H1 (cell line): ENCODE measurements around the gene INPP4A. TPM values are rescaled to one million over a fixed set of nuclear protein-coding genes. Genes with fewer than 3 reads are reported as not detected.

Experiments
- CTCF ChIA-PET: fragments of 300-600 bp; sonication (Branson Sonifier 250); formaldehyde crosslinking; loops from one replicate; lab custom pipeline; 2021; ENCODE audit not compliant: partially characterized antibody; lab: Charles Lee
- POLR2A ChIA-PET: fragments of 300-600 bp; sonication (Branson Sonifier 250); formaldehyde crosslinking; loops from one replicate; lab custom pipeline; 2021; ENCODE audit warnings: inconsistent platforms; ENCODE audit not compliant: partially characterized antibody; lab: Charles Lee
- DNase-seq, 2 experiments: peaks; one replicate each; pipeline versions ENCODE4 v3.0.0 to v3.0.0-alpha.2; 2010 to 2022; ENCODE audit warnings: low spot score in 2 of 2, low read depth in 1 of 2, mixed read lengths in 1 of 2
- FAIRE-seq: peaks from 2 replicates; lab custom pipeline; 2011; peaks lifted over from hg19 to GRCh38; lab: Jason Lieb, UNC
- H2AFZ ChIP-seq: 2 replicates; pipeline ENCODE4 v1.8.1; 2012; ENCODE audit warnings: low read length, inconsistent platforms
- H2AK5ac ChIP-seq: 2 replicates; pipeline ENCODE4 v1.6.1; 2013; ENCODE audit warnings: low read depth, low read length
- H2BK120ac ChIP-seq: replicated peaks from 2 replicates; pipeline ENCODE3; 2013; ENCODE audit warnings: low read depth, low read length, inconsistent platforms
- H2BK12ac ChIP-seq: 2 replicates; pipeline ENCODE4 v1.6.1; 2013; ENCODE audit warnings: low read depth, low read length
- H2BK15ac ChIP-seq: 2 replicates; pipeline ENCODE4 v1.6.1; 2013; ENCODE audit warnings: low read length
- H2BK20ac ChIP-seq: 2 replicates; pipeline ENCODE4 v1.6.1; 2013; ENCODE audit warnings: low read length
- H2BK5ac ChIP-seq: 2 replicates; pipeline ENCODE4 v1.6.1; 2013; ENCODE audit warnings: low read depth, low read length
- H3K14ac ChIP-seq: 2 replicates; pipeline ENCODE4 v1.6.1; 2013; ENCODE audit warnings: inconsistent platforms; ENCODE audit not compliant: insufficient read length
- H3K18ac ChIP-seq: 2 replicates; pipeline ENCODE4 v1.6.1; 2013; ENCODE audit warnings: low read length; ENCODE audit errors: extremely low read depth
- H3K23ac ChIP-seq: 2 replicates; pipeline ENCODE4 v1.6.1; 2013; ENCODE audit warnings: inconsistent platforms; ENCODE audit not compliant: insufficient read length
- H3K23me2 ChIP-seq: 2 replicates; pipeline ENCODE4 v1.6.1; 2013; ENCODE audit warnings: low read depth, low read length
- H3K27ac ChIP-seq: 2 replicates; pipeline ENCODE4 v1.6.1; 2011; ENCODE audit warnings: low read depth, low read length, inconsistent platforms
- H3K27me3 ChIP-seq, 4 experiments: replicated peaks in 1 of 4; 1 replicate in 1 of 4; 2 replicates in 3 of 4; pipeline versions ENCODE4 v1.6.1 to v1.8.1; 2011 to 2013; ENCODE audit warnings: low read length in 3 of 4, mild to moderate bottlenecking in 3 of 4, inconsistent platforms in 2 of 4, mixed read lengths in 2 of 4, moderate library complexity in 1 of 4; ENCODE audit not compliant: control insufficient read depth in 3 of 4, insufficient read depth in 3 of 4; ENCODE audit errors: extremely low read depth in 1 of 4
- H3K36me3 ChIP-seq, 4 experiments: 2 replicates each; pipeline versions ENCODE4 v1.6.1 to v1.8.1; 2011 to 2013; ENCODE audit warnings: mild to moderate bottlenecking in 4 of 4, low read length in 3 of 4, moderate library complexity in 2 of 4, control low read depth in 1 of 4, inconsistent platforms in 1 of 4; ENCODE audit not compliant: insufficient read depth in 4 of 4, control insufficient read depth in 2 of 4
- H3K4ac ChIP-seq: replicated peaks from 2 replicates; pipeline ENCODE3; 2013; ENCODE audit warnings: low read length, low read depth, mixed read lengths, inconsistent platforms; ENCODE audit not compliant: insufficient read length
- H3K4me1 ChIP-seq, 4 experiments: replicated peaks in 1 of 4; 1 replicate in 1 of 4; 2 replicates in 3 of 4; pipeline versions ENCODE4 v1.6.1 to v1.8.1; 2011 to 2013; ENCODE audit warnings: low read length in 3 of 4, inconsistent platforms in 2 of 4, mixed read lengths in 1 of 4; ENCODE audit not compliant: insufficient read depth in 4 of 4, control insufficient read depth in 3 of 4
- H3K4me2 ChIP-seq, 2 experiments: 2 replicates each; pipeline versions ENCODE4 v1.6.1 to v1.8.1; 2011 to 2013; ENCODE audit warnings: low read depth in 2 of 2, low read length in 2 of 2, control low read depth in 1 of 2, inconsistent platforms in 1 of 2, mild to moderate bottlenecking in 1 of 2; ENCODE audit not compliant: insufficient read depth in 1 of 2
- H3K4me3 ChIP-seq, 4 experiments: fragments of 200-600, 300-600 bp in 1 of 4; sonication (generic), shearing (Covaris generic), sonication (Bioruptor Twin) in 1 of 4; 2 replicates each; pipeline versions ENCODE4 v1.5.1 to v1.8.1; 2011 to 2016; ENCODE audit warnings: low read length in 4 of 4, low read depth in 3 of 4, control low read depth in 2 of 4, inconsistent platforms in 2 of 4, mild to moderate bottlenecking in 2 of 4, mixed read lengths in 1 of 4, moderate library complexity in 1 of 4; ENCODE audit not compliant: insufficient read depth in 2 of 4; ENCODE audit errors: extremely low read depth in 1 of 4
- H3K56ac ChIP-seq: replicated peaks from 2 replicates; pipeline ENCODE3; 2013; ENCODE audit warnings: low read depth, mild to moderate bottlenecking, mixed read lengths, low read length, inconsistent platforms; ENCODE audit not compliant: insufficient read length
- H3K79me1 ChIP-seq: 2 replicates; pipeline ENCODE4 v1.6.1; 2013; ENCODE audit warnings: low read depth, low read length, control low read depth
- H3K79me2 ChIP-seq, 2 experiments: 2 replicates each; pipeline versions ENCODE4 v1.6.1 to v1.8.1; 2012 to 2013; ENCODE audit warnings: low read length in 2 of 2, mild to moderate bottlenecking in 2 of 2, inconsistent platforms in 1 of 2; ENCODE audit not compliant: insufficient read depth in 2 of 2, control insufficient read depth in 1 of 2
- H3K9ac ChIP-seq, 4 experiments: replicated peaks in 1 of 4; 1 replicate in 1 of 4; 2 replicates in 3 of 4; pipeline versions ENCODE4 v1.6.1 to v1.8.1; 2011 to 2013; ENCODE audit warnings: low read depth in 3 of 4, low read length in 3 of 4, control low read depth in 2 of 4, mild to moderate bottlenecking in 2 of 4, moderate library complexity in 2 of 4, inconsistent platforms in 1 of 4; ENCODE audit errors: extremely low read depth in 1 of 4
- H3K9me3 ChIP-seq, 2 experiments: 2 replicates each; pipeline versions ENCODE4 v1.6.1 to v1.8.1; 2012 to 2013; ENCODE audit warnings: mild to moderate bottlenecking in 2 of 2, moderate library complexity in 2 of 2, control low read depth in 1 of 2, inconsistent platforms in 1 of 2, low read depth in 1 of 2, low read length in 1 of 2, mixed read lengths in 1 of 2; ENCODE audit not compliant: insufficient read depth in 2 of 2
- H4K20me1 ChIP-seq, 2 experiments: replicated peaks in 1 of 2; 2 replicates each; pipeline versions ENCODE3 to v1.8.1; 2011 to 2013; ENCODE audit warnings: inconsistent platforms in 2 of 2, low read length in 2 of 2, mild to moderate bottlenecking in 1 of 2; ENCODE audit not compliant: insufficient read depth in 2 of 2, control insufficient read depth in 1 of 2
- H4K5ac ChIP-seq: 2 replicates; pipeline ENCODE4 v1.6.1; 2013; ENCODE audit warnings: low read length, low read depth, mixed read lengths, inconsistent platforms; ENCODE audit not compliant: insufficient read length
- H4K8ac ChIP-seq: 2 replicates; pipeline ENCODE4 v1.8.0; 2013; ENCODE audit warnings: mild to moderate bottlenecking, moderate library complexity, low read length, inconsistent platforms; ENCODE audit not compliant: insufficient read depth; ENCODE audit errors: extremely low read depth
- H4K91ac ChIP-seq: replicated peaks from 2 replicates; pipeline ENCODE3; 2013; ENCODE audit warnings: low read length, mixed read lengths, inconsistent platforms; ENCODE audit not compliant: insufficient read length
- KDM1A ChIP-seq: fragments of 200-600, 300-600 bp; sonication (generic); IDR thresholded peaks from 2 replicates; pipeline ENCODE4 v1.7.1; 2016; ENCODE audit warnings: mild to moderate bottlenecking, low read length, borderline replicate concordance
- MAX ChIP-seq: IDR thresholded peaks from 2 replicates; pipeline ENCODE4 v1.6.1; 2012; ENCODE audit warnings: inconsistent platforms
- WGBS, 2 experiments: shearing (Covaris generic) in 1 of 2; methylation state at CpG; one replicate each; pipeline versions ENCODE4 v1.1.6 to v1.1.7; 2013 to 2015; ENCODE audit warnings: low lambda C conversion rate in 2 of 2, mixed read lengths in 2 of 2, inconsistent platforms in 1 of 2, low coverage in 1 of 2, missing lambda C conversion rate in 1 of 2; ENCODE audit not compliant: insufficient replicate concordance in 2 of 2, insufficient coverage in 1 of 2, insufficient read length in 1 of 2; ENCODE audit errors: extremely low coverage in 1 of 2, missing lambda C conversion rate in 1 of 2; 5-methylcytosine and 5-hydroxymethylcytosine counted together
- polyA plus RNA-seq, 7 experiments: library from polyadenylated mRNA; depleted of rRNA in 3 of 7; stranded (reverse) in 5 of 7; unstranded in 2 of 7; fragments of >200 nt in 5 of 7; fragments of 200-250 nt in 2 of 7; gene quantifications; 1 replicate in 5 of 7; 2 replicates in 1 of 7; 4 replicates in 1 of 7; pipeline versions ENCODE4 v1.2.1 to v1.2.3, GENCODE V29; 2011 to 2013; ENCODE audit warnings: missing spikeins in 2 of 7, mixed read lengths in 2 of 7
- total RNA-seq: library from RNA; stranded (reverse); fragmentation: NEBNext Ultra II Directional; extraction: Animal tissue kit (Norgen Biotek cat#: 25700); gene quantifications from 2 replicates; pipeline ENCODE4 v1.2.1, GENCODE V29; 2021

The INPP4A gene
- total and polyA plus RNA-seq, 2 of the 8 experiments (the other 6 are each of a cell fraction or from before 2014, with no cell fraction given) = 25.6 to 34.3 TPM

GRCh38 chr2:98453531-98453930, 8.9 kb downstream of the INPP4A start:
- Histone ChIP-seq H3K27me3 (no peaks in the 10 kb centered on the region), H3K14ac (no peak overlapping the region), H2AK5ac (no peak overlapping the region), H3K4me2 (no peak overlapping the region; a peak in 1 of 4 replicates), H3K27ac (0 out of 2 replicates have a peak overlapping the region, but pooled peaks have one; percentile 19), H4K91ac (peak overlapping the region; percentile 11), H2AFZ (no peak overlapping the region), H3K23me2 (no peaks in the 10 kb centered on the region), H3K9me3 (no peaks in the 10 kb centered on the region), H3K79me2 (peaks cover 15 to 95% of the 10 kb centered on the region in 2 experiments), H2BK120ac (no peak overlapping the region), H4K20me1 (peaks cover 4 to 22% of the 10 kb centered on the region in 2 experiments), H2BK15ac (no peak overlapping the region), H3K79me1 (peaks cover 22% of the 10 kb centered on the region), H3K36me3 (peaks cover 0 to 4% (median 0%) of the 10 kb centered on the region in 4 experiments; a peak in 1 of 8 replicates), H3K23ac (no peak overlapping the region), H4K5ac (no peak overlapping the region), H3K4me3 (no peak overlapping the region), H2BK20ac (peak overlapping the region; percentile 57; the same call in 1 of the 2 replicates), H2BK12ac (peak overlapping the region; percentile 82), H3K56ac (no peak overlapping the region), H3K4me1 (peaks cover 9 to 40% (median 26%) of the 10 kb centered on the region in 4 experiments), H3K4ac (no peak overlapping the region), H3K18ac (no peak overlapping the region; the same call in 1 of the 2 replicates), H4K8ac (no peak overlapping the region; the same call in 1 of the 2 replicates), H3K9ac (no peak overlapping the region), H2BK5ac (peak overlapping the region; percentile 82; the same call in 1 of the 2 replicates)
- DNase-seq (peak in 1 of 2 experiments; percentile 39), FAIRE-seq (no peak)
- ChIA-PET POLR2A (interaction anchor here (1.0 to 1.3 kb wide), 2 partner anchors 9 to 11 kb away, joined by 3 to 4 read pairs; partner anchors contain the start of gene INPP4A), CTCF (interaction anchor here (0.6 to 1.9 kb wide), 4 partner anchors 9 to 736 kb away, joined by 3 to 6 read pairs (median 4); no protein-coding TSS in a partner anchor)
- TF ChIP-seq MAX (no peak), KDM1A (0 out of 2 replicates have a peak, but pooled peaks have one; percentile 7)
- WGBS, 2 experiments = 91% methylated on average over 9 of the region's 9 CpGs; no CpG with 5 or more reads in 1 of the 2 experiments
